Measurements from ENCODE around the gene RAG1.

DNA sequence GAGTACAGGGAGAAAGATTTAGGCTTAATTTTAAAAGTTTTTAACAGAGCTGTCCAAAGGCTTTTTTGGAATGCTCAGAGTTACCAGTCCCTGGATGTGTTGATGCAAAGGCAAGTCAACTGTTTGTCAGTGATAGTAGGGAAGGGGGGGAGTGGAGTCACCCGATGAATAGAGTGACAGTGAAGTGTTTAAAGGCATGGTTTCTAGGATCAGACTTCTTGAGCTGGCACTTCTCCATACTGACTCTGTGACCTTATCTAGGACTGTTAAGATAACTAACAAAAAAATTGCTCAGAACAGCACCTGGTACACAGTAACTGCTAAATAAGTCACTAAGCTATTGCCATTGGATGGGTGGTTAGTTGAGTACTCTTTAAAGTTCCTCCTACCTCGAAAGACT, 41.6 kb downstream of the RAG1 start:
- TF ChIP-seq, protein P1, sequence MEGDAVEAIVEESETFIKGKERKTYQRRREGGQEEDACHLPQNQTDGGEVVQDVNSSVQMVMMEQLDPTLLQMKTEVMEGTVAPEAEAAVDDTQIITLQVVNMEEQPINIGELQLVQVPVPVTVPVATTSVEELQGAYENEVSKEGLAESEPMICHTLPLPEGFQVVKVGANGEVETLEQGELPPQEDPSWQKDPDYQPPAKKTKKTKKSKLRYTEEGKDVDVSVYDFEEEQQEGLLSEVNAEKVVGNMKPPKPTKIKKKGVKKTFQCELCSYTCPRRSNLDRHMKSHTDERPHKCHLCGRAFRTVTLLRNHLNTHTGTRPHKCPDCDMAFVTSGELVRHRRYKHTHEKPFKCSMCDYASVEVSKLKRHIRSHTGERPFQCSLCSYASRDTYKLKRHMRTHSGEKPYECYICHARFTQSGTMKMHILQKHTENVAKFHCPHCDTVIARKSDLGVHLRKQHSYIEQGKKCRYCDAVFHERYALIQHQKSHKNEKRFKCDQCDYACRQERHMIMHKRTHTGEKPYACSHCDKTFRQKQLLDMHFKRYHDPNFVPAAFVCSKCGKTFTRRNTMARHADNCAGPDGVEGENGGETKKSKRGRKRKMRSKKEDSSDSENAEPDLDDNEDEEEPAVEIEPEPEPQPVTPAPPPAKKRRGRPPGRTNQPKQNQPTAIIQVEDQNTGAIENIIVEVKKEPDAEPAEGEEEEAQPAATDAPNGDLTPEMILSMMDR (IDR thresholded peaks at IDR 0.05) = no peak
- no peak for TF ChIP-seq EP300 (IDR thresholded peaks at IDR 0.05)
